ENCODE measurements around the gene CALD1. TPM values are rescaled to one million over a fixed set of nuclear protein-coding genes. Genes with fewer than 3 reads are reported as not detected.

The CALD1 gene
- total RNA-seq, 4 donors from 2014 or later, result 351 to 1,046 (median 551) TPM

- no peaks in the 10 kb centered on the region for H3K9me3 ChIP-seq
- no peaks in the 10 kb centered on the region for H3K36me3 ChIP-seq
- H3K27me3 ChIP-seq, result no peaks in the 10 kb centered on the region
- peaks cover 0 to 14% of the 10 kb centered on the region in 2 donors for H3K4me1 ChIP-seq
- DNase-seq, result peak; percentile 73 to 82
- TF ChIP-seq, protein P1, sequence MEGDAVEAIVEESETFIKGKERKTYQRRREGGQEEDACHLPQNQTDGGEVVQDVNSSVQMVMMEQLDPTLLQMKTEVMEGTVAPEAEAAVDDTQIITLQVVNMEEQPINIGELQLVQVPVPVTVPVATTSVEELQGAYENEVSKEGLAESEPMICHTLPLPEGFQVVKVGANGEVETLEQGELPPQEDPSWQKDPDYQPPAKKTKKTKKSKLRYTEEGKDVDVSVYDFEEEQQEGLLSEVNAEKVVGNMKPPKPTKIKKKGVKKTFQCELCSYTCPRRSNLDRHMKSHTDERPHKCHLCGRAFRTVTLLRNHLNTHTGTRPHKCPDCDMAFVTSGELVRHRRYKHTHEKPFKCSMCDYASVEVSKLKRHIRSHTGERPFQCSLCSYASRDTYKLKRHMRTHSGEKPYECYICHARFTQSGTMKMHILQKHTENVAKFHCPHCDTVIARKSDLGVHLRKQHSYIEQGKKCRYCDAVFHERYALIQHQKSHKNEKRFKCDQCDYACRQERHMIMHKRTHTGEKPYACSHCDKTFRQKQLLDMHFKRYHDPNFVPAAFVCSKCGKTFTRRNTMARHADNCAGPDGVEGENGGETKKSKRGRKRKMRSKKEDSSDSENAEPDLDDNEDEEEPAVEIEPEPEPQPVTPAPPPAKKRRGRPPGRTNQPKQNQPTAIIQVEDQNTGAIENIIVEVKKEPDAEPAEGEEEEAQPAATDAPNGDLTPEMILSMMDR (IDR thresholded peaks at IDR 0.05), result no peak
- TF ChIP-seq POLR2A (IDR thresholded peaks at IDR 0.05), result no peak
- peak overlapping the region; percentile 80 to 92 for H3K27ac ChIP-seq
- no peak overlapping the region for H3K4me3 ChIP-seq
- intact Hi-C loops (cut with DNase I; ENCODE audit: low total_unique reads), result no loop called here
Observed at GRCh38 chr7:134886353-134887057, 107.1 kb downstream of the CALD1 start.

GRCh38 chr7:134887523-134887922 lies 108.1 kb downstream of the CALD1 start:
- no peak for DNase-seq
- Histone ChIP-seq H3K4me3 (no peak overlapping the region), H3K27me3 (no peaks in the 10 kb centered on the region), H3K9me3 (no peaks in the 10 kb centered on the region), H3K4me1 (peaks cover 0 to 14% of the 10 kb centered on the region in 2 donors), H3K36me3 (no peaks in the 10 kb centered on the region), H3K27ac (peak overlapping the region; percentile 80 to 92)
- TF ChIP-seq POLR2A (IDR thresholded peaks at IDR 0.05), result no peak
- TF ChIP-seq, protein P1 (IDR thresholded peaks at IDR 0.05), result no peak
- intact Hi-C loops (cut with DNase I; ENCODE audit: low total_unique reads), result no loop called here

GRCh38 chr7:134888141-134888740 lies 108.8 kb downstream of the CALD1 start:
- peak overlapping the region; percentile 54 to 85 for H3K27ac ChIP-seq
- H3K9me3 ChIP-seq, result no peaks in the 10 kb centered on the region
- no peak overlapping the region for H3K4me3 ChIP-seq
- peaks cover 0 to 14% of the 10 kb centered on the region in 2 donors for H3K4me1 ChIP-seq
- H3K27me3 ChIP-seq, result no peaks in the 10 kb centered on the region
- no peaks in the 10 kb centered on the region for H3K36me3 ChIP-seq
- intact Hi-C loops (cut with DNase I; ENCODE audit: low total_unique reads), result no loop called here
- no peak for DNase-seq
- TF ChIP-seq, protein P1 (IDR thresholded peaks at IDR 0.05), result no peak
- no peak for TF ChIP-seq POLR2A (IDR thresholded peaks at IDR 0.05)

- H3K9me3 ChIP-seq, result no peaks in the 10 kb centered on the region
- intact Hi-C loops (cut with DNase I; ENCODE audit: low total_unique reads), result no loop called here
- no peaks in the 10 kb centered on the region for H3K36me3 ChIP-seq
- no peaks in the 10 kb centered on the region for H3K27me3 ChIP-seq
- H3K4me1 ChIP-seq, result peaks cover 0 to 14% of the 10 kb centered on the region in 2 donors
- H3K27ac ChIP-seq, result peak overlapping the region; percentile 81 to 85
- TF ChIP-seq, protein P1 (IDR thresholded peaks at IDR 0.05), result no peak
- no peak for TF ChIP-seq POLR2A (IDR thresholded peaks at IDR 0.05)
- H3K4me3 ChIP-seq, result peak overlapping the region; percentile 31 to 42
- peak; percentile 51 to 62 for DNase-seq
Observed at GRCh38 chr7:134890246-134891240, 111.1 kb downstream of the CALD1 start.

Measured in uterus (tissue), 4 donors.